TTC549 (cell line): ENCODE data around the gene LPP.

Experiments
- FAIRE-seq: peaks from 2 replicates; lab custom pipeline; 2012; peaks lifted over from hg19 to GRCh38; lab: Jason Lieb, UNC

Gene LPP

GRCh38 chr3:188198001-188198400 is 44.0 kb downstream of the LPP start:
- no peak for FAIRE-seq

GRCh38 chr3:188198760-188199327 is 44.9 kb downstream of the LPP start:
- no peak for FAIRE-seq

- FAIRE-seq, result no peak
Observed at GRCh38 chr3:188199386-188199785, 45.4 kb downstream of the LPP start.

GRCh38 chr3:188200481-188200880 is 46.5 kb downstream of the LPP start:
- no peak for FAIRE-seq

- FAIRE-seq, result no peak
Observed at GRCh38 chr3:188202358-188203138, 48.6 kb downstream of the LPP start.

GRCh38 chr3:188204526-188204925 is 50.6 kb downstream of the LPP start:
- FAIRE-seq, result no peak

- FAIRE-seq, result no peak
Observed at GRCh38 chr3:188205992-188206416, 52.0 kb downstream of the LPP start.

- FAIRE-seq, result no peak
Observed at GRCh38 chr3:188206787-188207186, 52.8 kb downstream of the LPP start.

- no peak for FAIRE-seq
Observed at GRCh38 chr3:188207941-188208515, 54.1 kb downstream of the LPP start.

GRCh38 chr3:188208516-188208981 is 54.6 kb downstream of the LPP start:
- FAIRE-seq, result no peak

GRCh38 chr3:188209034-188209433 is 55.1 kb downstream of the LPP start:
- FAIRE-seq, result no peak

- FAIRE-seq, result no peak
Observed at GRCh38 chr3:188209740-188210139, 55.8 kb downstream of the LPP start.

GRCh38 chr3:188211476-188211875 is 57.5 kb downstream of the LPP start:
- no peak for FAIRE-seq

GRCh38 chr3:188212308-188212969 is 58.5 kb downstream of the LPP start:
- FAIRE-seq, result no peak

- no peak for FAIRE-seq
Observed at GRCh38 chr3:188214442-188214841, 60.5 kb downstream of the LPP start.

- no peak for FAIRE-seq
Observed at GRCh38 chr3:188215129-188215528, 61.2 kb downstream of the LPP start.

GRCh38 chr3:188217011-188217463 is 63.1 kb downstream of the LPP start:
- FAIRE-seq, result no peak

GRCh38 chr3:188217726-188218125 is 63.8 kb downstream of the LPP start:
- no peak for FAIRE-seq

GRCh38 chr3:188218603-188219002 is 64.6 kb downstream of the LPP start:
- no peak for FAIRE-seq

- FAIRE-seq, result no peak
Observed at GRCh38 chr3:188219147-188219546, 65.2 kb downstream of the LPP start.

GRCh38 chr3:188220097-188220788 is 66.3 kb downstream of the LPP start:
- no peak for FAIRE-seq
